Stimulated activated CD8-positive, alpha-beta memory T cell treated with anti-CD3 and anti-CD28 coated beads, Interleukin-15, amount 100 ng/mL, for 24 hours (primary cell): ENCODE measurements around the gene PPP1R3A.
"Not testable (repeated sequence)": the region's sequence is repeated elsewhere in the genome, so short reads cannot be mapped to it uniquely, and the experiment has no call there.

Experiments
- DNase-seq: peaks from one replicate; pipeline ENCODE4 v3.0.0-alpha.2; 2020; ENCODE audit warnings: low read depth

The PPP1R3A gene, protein sequence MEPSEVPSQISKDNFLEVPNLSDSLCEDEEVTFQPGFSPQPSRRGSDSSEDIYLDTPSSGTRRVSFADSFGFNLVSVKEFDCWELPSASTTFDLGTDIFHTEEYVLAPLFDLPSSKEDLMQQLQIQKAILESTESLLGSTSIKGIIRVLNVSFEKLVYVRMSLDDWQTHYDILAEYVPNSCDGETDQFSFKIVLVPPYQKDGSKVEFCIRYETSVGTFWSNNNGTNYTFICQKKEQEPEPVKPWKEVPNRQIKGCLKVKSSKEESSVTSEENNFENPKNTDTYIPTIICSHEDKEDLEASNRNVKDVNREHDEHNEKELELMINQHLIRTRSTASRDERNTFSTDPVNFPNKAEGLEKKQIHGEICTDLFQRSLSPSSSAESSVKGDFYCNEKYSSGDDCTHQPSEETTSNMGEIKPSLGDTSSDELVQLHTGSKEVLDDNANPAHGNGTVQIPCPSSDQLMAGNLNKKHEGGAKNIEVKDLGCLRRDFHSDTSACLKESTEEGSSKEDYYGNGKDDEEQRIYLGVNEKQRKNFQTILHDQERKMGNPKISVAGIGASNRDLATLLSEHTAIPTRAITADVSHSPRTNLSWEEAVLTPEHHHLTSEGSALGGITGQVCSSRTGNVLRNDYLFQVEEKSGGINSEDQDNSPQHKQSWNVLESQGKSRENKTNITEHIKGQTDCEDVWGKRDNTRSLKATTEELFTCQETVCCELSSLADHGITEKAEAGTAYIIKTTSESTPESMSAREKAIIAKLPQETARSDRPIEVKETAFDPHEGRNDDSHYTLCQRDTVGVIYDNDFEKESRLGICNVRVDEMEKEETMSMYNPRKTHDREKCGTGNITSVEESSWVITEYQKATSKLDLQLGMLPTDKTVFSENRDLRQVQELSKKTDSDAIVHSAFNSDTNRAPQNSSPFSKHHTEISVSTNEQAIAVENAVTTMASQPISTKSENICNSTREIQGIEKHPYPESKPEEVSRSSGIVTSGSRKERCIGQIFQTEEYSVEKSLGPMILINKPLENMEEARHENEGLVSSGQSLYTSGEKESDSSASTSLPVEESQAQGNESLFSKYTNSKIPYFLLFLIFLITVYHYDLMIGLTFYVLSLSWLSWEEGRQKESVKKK

DNA sequence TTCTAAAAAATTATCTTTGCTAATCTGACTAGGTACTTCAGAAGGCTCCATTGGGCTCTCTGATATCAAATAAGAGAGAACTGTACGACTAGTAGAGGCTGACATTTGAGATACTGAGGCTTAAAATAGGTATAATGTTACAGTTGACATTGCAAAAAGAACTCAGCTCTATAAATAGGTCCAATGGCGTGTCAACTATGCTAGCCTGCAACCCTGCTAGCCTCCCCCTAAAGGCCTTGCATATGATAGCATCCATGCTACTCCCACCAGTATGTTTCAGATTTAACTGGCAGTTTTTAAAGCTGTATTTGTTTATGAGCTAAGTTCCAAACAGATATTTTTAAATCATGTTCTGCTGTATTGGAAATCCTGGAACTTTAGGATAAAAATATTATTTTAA lies at the start of gene PPP1R3A:
PPP1R3A (minus strand) TSS at position 64 of the 400 bp plus-strand sequence; CDS start at position 51, 13 bp downstream.
- no peak for DNase-seq

DNA sequence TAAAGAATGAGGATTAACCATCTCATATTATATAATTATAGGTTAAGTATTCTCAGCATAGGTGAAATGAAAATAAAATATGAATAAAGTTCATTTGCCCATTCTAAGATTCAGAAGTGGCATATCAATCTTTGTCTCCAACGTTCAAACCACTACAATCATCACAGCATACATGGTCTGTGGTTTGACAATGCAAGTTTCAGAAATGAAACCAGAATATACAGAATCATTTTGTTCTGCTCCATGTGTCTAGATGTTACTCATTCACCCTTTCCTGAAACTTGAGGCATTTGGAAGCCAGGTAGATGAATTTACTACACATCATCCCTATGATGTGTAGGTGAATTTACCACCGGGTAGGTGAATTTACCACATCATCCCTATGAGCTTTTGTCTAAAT lies 44.5 kb upstream of the PPP1R3A start:
- DNase-seq = no peak

DNA sequence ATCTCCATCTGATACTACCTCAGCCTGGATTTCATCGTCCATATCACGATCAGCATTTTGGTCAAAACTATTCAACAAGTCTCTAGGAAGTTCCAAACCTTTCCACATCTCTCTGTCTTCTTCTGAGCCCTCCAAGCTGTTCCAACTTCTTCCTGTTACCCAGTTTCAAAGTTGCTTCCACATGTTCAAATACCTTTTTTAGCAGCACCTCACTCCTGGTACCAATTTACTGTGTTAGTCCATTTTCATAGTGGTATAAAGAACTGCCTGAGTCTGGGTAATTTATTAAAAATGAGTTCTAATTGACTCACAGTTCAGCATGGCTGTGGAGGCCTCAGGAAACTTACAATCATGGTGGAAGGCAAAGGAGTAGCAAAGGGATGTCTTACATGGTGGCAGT lies 41.1 kb upstream of the PPP1R3A start:
- no peak for DNase-seq

DNA sequence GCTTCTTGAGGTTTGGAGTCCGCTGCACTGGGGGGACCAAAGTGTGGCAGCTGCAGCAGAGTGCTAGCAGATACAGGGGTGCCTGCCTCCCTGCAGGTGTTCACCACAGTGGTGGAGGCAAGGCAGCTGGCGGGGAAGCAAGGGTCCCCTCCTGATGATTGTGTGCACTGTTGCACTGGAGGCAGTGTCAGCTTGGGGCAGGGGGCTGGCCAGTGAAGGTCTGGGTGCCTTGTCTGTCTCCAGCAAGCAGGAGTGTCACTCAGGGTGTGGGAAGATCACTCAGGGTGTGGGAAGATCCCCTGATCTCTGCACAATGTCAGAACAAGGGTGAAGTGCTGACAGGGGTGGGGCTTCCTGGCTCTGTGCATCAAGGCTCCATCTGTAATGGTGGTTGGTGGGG lies 36.3 kb upstream of the PPP1R3A start:
- DNase-seq = no peak

DNA sequence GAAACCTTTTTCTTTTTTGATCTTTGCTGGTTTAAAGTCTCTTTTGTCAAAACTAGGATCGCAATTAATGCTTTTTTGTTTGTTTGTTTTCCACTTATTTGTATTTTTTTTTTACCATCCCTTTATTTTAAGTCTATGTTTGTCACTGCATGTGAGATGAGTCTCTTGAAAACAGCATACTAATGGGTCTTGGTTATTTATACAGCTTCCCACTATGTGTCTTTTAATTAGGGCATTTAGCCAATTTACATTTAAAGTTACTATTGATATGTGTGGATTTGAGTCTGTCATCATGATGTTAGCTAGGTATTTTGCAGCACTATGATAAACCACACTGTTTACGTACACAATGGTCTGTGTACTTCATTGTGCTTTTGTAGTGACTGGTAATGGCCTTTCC lies 34.7 kb upstream of the PPP1R3A start:
- no peak for DNase-seq

DNA sequence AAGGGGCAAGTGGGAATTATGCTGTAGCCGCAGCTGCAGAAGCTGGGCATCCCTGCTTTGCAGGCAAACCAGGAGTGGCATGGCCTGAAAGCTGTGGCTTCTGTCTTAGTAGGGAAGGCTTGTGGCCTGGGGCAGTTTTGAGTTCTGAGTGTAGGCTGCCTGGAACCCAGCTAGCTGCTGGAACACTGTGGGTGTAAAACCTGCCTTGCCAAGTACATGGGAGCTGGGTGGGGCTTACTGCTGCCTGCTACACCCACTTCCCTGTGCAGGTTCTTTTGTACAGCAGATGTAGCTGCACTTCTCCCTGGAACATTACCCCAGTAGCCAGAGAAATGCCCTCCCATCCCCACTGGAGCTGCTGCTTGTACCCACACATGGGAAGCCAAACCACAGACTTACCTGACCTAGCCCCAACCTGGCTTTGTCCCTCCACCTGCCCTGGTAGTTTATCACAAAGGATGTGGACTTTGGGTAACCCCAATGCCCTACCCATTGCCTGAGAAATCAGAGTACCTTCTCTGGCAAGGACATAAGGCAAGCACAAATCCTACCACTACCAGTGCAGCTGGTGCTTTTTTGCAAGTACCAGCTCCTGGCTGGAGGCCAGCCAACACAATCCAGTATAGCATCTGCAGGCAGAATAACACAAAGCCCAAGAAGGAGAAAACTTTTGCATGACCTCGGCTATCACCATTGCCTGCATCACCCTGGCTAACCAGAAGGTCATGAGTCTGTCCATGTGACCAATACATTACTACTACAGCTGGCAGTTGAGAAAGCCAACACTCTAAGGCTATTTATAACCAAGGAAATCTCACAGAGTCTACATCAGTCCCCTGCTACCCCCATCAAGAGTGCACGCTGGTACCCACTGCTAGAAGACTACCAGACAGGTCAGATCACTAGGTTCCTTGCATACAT lies 26.5 kb upstream of the PPP1R3A start:
- DNase-seq = no peak

DNA sequence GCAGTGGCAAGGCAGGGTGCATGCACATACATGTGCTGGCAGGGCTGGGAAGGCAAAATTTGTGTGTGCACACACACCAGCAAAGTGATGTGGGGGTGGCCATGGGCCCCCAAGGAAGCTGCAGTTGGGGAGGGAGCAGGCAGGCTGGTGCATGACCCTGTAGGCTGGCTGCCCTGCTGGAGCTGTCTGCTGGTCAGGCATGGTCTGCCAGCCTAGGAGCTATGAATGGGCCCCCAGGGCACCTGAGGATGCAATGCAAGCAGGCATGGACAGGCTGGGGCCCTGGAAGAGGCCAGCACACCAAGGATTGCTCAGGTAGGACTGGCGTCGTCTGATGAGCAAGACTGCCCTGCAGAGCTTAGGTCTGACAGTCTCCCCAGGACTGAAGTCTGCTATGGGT lies 18.2 kb upstream of the PPP1R3A start:
- no peak for DNase-seq

DNA sequence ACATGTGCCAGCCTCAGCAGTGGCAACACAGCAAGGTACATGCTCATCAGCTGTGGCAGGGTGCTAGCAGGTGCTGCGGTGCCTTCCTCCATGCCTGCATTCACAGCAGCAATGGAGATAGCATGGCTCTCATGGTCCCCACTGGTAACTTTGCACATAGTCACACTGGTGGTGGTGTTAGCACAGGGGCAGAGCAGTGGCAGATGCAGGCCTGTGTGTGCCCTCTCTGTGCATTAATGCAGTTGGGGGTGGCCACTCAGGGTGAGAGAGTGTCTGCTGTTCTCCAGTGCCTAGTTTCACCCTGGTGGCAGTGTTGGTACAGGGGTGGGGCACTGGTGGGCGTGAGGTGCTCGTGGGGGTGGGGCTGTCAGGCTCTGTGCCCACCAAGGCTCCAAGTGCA lies 17.7 kb upstream of the PPP1R3A start:
- DNase-seq = no peak

DNA sequence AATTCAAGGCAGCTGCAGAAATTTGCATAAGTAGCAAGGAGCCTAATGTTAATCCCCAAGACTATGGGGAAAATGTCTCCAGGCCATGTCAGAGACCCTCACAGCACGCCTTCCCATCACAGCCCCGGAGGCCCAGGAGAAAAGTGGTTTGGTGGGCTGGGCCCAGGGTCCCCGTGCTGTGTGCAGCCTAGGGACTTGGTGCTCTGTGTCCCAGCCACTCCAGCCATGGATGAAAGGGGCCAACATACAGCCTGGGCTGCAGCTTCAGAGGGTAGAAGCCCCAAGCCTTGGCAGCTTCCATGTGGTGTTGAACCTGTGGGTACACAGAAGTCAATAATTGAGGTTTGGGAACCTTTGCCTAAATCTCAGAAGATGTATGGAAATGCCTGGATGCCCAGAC lies 10.6 kb upstream of the PPP1R3A start:
- DNase-seq = not testable (repeated sequence)

DNA sequence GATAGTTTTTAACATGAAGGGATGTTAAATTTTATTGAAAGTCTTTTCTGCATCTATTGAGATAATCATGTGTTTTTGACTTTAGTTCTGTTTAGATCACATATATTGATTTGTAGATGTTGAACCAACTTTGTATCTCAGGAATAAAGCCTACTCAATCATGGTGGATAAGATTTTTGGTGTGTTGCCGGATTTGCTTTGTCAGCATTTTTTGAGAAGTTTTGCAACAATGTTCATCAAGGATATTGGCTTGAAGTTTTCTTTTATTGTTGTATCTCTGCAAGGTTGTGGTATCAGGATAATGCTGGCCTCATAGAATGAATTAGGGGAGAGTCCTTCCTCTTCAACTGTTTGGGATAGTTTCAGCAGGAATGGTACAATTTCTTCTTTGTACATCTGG lies 9.3 kb upstream of the PPP1R3A start:
- DNase-seq = no peak

DNA sequence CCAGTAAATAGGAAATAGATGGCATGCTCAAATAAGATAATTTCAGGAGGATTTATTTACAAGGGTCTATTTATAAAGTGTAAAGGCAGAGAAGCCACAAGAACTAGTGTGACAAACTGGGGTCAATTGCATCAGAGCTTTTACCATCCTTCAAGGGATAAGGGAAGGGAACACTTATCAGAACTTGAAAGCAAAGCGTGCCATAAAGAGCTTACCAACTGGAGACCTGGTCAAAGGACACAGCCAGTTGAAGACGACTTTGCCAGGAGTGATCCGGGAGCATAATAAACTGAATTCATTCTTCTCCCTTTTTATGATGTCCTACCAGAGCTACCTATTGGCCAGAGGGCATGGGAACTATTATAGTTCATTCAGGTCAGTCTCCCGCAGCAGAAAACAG lies 3.2 kb upstream of the PPP1R3A start:
- no peak for DNase-seq

DNA sequence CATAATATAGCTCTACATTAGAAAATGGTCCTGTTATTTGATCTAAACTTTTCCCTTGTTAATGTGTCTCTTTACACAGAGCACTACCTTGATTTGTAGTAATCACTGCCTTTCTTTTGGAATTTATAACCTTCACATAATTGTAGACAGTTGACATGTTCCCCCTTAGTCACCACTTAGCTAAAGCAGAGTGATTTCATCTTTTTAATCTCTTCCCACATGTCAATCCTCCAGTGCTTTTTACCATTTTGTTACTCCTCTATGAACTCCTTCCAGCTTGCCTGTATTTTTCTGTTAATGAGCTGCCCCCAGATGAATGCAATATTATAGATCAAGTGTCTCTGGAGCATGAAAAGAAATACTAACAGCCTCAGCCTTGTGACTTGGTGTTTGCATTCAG lies 2.6 kb upstream of the PPP1R3A start:
- no peak for DNase-seq

DNA sequence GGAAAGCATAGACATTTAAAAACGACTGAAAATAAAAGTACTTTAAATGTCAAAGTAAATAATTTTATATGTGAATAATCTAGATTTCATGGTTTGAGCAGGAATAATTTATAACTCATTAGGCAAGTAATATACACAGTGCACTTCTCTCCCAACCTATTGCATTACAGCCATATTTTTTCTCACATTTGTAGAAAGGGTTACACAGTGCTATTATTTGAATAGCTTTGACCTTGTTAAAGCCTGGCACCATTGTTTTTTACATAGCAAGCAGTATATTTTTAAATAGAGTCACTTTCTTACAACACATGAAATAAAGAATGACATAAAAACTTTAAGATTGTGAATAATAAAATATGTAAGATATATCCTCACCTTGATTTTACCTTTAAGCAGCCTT lies 969 bp downstream of the PPP1R3A start:
- DNase-seq = no peak

DNA sequence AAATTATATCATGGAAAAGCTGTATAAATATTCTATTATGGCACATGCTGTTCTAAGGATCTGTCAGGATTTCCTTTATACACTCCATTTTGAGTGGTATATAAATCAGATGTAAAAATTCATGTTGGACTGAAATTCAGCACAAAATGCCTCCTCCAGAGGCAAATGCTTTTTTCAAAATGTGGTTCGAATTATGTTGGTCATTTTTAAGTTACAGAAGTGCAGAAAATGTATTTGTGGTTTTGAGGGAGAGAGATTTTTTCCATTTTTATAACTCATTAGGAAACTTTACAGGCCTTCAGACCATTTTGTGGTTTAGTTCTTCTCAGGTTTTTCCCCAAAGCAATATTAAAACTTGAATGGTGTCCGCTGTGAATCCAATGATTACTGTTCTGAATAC lies 2.9 kb downstream of the PPP1R3A start:
- DNase-seq = no peak

DNA sequence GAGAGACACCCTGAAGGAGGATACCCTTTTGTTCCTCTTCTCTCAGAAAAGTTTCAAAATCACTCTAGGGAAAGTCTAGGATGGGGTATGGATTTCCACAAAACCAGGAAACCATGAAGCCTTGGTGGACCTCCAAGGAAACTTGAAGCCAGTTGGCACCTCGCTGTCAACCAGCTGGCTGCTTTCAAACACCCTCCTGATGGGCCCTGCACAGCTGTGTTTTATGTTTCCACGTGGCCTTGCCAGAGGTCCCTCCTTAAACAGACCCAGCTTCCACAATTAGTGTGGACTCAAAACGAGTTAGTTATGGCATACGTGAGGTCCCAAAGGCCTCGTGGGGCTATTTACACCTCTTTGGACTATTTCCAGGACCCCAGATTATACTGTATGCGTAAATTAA lies 5.9 kb downstream of the PPP1R3A start:
- no peak for DNase-seq

DNA sequence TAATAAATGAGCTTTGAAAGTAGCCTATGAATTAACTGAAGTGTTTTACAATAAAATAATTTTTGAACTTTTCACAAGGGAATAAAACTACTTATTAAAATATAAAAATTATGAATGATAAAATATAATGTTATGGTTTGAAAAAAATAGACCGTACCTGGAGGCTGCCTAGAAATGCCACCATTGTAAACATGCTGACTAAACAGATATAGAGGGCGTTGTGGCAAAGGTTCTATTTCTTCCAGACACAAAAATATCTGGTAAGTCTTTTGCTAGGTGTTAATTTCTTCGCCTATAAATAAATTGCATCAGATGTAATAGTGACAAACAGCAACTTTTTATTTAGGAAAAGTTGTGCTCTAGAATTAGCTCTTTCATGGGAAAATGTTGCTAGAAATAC lies 11.2 kb downstream of the PPP1R3A start:
- DNase-seq = no peak

DNA sequence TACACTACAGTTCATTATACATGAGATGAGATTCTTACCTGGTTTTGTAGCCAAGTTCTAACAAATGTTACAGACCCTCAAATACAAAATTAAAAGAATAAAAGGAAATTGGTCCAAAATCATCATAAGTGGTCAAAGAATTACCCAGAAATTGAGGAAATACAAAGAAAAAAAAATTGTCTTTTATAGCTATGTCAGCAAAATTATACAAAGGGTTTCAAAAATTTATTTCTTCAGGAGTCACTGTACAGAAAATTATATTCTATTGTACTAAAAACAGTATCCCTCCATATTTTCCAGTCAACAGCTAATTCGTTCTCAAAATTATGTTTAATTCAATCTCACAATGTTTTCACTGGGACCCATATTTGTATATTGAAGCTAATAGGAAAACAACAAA lies 14.3 kb downstream of the PPP1R3A start:
- no peak for DNase-seq

DNA sequence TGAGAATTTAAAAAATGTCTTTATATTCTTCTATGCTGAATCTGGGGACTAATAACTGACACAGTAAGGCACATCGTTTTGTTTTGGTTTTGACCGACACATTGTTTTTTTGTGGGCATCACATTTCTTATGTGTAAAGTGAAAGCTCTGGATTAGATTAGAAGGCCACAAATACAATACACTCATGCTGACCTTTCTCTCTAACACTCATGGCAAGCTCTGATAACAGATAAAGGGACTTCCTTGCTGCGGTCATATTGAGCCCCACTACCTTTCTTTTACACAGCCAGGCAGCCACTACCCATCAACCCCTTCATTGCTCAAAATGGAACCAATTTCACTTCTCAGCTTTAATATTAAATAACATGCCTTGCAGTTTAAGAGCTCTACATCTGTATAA lies 26.0 kb downstream of the PPP1R3A start:
- no peak for DNase-seq

DNA sequence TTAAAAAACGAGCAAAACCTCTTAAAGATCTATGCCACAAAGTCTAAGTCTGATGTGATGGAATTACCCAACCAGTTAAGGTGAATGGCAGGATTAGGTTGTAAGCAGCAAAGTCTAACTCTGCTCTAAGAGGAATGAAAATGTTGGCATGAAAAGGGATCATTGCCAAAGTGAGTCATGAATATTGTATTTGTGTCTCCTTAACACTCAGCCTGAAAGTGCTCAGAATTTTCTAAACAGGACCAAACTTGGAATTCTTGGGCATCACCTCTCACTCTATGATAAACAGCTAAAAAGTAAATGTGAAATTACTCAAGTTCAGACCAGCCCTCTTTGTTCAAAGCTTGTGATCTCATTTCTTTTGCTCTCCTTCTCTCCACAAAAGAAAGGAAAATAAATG lies 27.0 kb downstream of the PPP1R3A start:
- no peak for DNase-seq

DNA sequence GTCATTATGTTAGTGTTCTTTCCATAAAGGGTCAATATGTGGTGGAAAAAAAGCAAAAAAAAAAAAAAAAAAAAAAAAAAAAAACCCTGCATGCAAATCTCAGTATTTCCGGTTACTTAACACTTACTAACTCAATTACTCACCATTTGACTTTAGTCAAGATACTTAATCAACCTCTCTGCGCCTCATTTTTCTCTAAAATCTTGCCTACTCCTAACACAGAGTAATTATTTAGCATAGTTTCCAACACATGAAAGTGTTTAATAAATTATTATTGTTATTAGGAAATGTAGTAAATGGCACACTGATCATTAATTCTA lies 27.8 kb downstream of the PPP1R3A start:
- no peak for DNase-seq

DNA sequence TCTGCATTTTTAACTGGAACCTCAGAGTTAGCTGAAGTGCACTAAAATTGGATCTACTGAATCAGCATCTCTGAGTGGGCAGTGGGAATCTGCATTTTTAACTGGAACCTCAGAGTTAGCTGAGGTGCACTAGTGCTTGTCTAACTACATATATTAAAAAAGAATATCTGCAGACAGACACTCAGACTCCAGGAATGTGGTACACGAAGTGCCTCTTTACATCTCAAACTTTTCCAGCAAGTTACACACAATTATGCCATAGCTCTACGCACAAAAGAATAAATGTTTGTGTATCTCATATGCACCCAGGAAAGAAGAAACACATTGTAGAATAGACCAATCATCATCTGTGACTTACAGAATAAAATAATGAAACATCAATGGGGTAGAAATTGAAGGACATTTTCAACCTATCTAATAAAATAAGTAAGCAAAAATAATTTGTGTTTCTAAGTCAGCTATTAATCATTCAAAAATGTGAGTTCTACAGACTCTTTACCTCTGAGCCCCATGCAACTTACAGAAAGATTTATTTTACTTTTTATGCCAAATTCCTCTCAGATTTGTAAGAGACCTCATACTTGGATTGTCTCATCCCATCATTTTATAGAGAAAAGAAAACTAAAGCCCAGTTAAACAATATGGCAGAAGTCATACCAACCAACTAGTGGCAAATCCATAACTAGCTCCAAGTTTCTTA lies 28.3 kb downstream of the PPP1R3A start:
- DNase-seq = no peak
